Fibroblast of mammary gland (primary cell): ENCODE measurements around the gene MARCO.

Experiments used
- DNase-seq: peaks from one replicate; pipeline ENCODE4 v3.0.0-alpha.2; 2010; ENCODE audit warnings: low read depth
- H3K4me3 ChIP-seq: 2 replicates; pipeline ENCODE4 v1.5.1; 2011; ENCODE audit warnings: low read depth, mild to moderate bottlenecking, low read length, moderate library complexity; ENCODE audit not compliant: control insufficient read depth
- CTCF ChIP-seq: conservative IDR thresholded peaks from 2 replicates; pipeline ENCODE4 v1.5.1; 2011; ENCODE audit warnings: low read depth, low read length, inconsistent platforms; ENCODE audit not compliant: control insufficient read depth, insufficient read depth

Gene MARCO

GRCh38 chr2:119015845-119016244 is 73.9 kb downstream of the MARCO start:
- no peak overlapping the region for H3K4me3 ChIP-seq
- no peak for DNase-seq
- no peak for TF ChIP-seq CTCF

DNA sequence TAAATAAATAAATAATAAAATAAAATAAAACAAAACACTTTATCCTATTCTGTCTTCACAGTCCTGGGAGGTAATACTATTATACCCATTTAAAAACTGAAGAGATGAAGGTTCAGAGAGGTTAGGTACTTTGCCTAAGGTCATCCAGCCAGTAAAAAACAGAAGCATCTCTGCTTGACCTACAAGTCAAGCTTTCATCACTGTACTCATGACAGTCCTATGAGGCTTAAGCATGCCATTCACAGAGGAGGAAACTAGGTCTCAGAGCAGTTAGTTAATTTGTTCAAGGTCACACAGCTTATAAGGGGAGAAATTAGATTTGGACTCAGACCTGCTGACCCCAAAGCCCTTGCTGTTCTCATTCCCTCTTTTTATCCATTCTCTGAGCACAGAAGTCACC is 77.5 kb downstream of the MARCO start:
- no peak overlapping the region for H3K4me3 ChIP-seq
- no peak for DNase-seq
- no peak for TF ChIP-seq CTCF

DNA sequence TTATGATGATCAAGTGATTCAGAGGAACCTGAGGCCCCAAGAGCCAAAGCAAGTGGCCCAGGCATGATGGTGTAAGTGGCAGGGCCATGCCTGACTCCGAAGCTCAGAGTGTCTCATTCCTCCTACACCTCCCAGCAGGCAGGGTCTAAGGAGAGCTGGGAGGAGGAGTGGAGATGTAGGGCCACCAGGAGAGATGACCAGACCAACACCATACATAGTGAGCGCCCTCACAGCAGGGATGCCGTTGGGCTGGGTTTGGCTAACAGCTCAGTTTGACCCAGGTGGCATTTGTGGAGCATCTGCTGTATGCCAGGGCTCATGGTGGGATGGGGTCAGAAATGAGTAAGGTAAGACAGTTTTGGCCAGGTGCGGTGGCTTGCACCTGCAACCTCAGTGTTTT is 80.7 kb downstream of the MARCO start:
- no peak overlapping the region for H3K4me3 ChIP-seq
- DNase-seq = no peak
- no peak for TF ChIP-seq CTCF

- no peak for DNase-seq
- no peak for TF ChIP-seq CTCF
- no peak overlapping the region for H3K4me3 ChIP-seq
Observed at GRCh38 chr2:119023534-119023933, 81.5 kb downstream of the MARCO start.

GRCh38 chr2:119024152-119024551 is 82.2 kb downstream of the MARCO start:
- DNase-seq = no peak
- no peak for TF ChIP-seq CTCF
- no peak overlapping the region for H3K4me3 ChIP-seq

GRCh38 chr2:119024568-119024967 is 82.6 kb downstream of the MARCO start:
- no peak overlapping the region for H3K4me3 ChIP-seq
- no peak for DNase-seq
- TF ChIP-seq CTCF = no peak

DNA sequence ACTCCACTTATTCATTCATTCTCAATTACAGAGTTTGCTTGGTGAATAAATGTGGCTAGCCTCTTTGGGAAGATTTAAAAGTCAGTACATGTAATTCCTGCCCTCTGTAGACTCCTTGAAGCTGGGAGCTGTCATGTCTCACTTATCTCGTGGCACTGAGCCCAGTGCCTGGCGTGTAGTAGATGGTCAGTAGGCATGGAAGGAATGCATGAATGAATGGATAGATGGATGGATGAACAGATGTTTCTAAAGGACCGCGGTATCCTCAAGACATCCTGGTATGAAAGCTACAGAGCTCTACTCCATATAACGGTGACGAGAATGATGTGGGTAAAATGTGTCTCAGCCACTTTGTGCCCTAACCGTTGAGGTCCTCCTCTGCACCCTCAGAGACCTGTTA is 83.0 kb downstream of the MARCO start:
- no peak for TF ChIP-seq CTCF
- no peak overlapping the region for H3K4me3 ChIP-seq
- DNase-seq = no peak
